Endothelial cell of umbilical vein (primary cell): ENCODE data around the gene CLTCL1. TPM values are rescaled to one million over a fixed set of nuclear protein-coding genes. Genes with fewer than 3 reads are reported as not detected.

ENCODE experiments used
- BruUV-seq: library from RNA; stranded (reverse); fragments of 400-500 nt; replicated peaks from 2 replicates; lab custom pipeline; 2021; lab: Mats Ljungman, UMichigan
- CTCF ChIA-PET: fragments of 300-600, 350-600 bp; sonication (Branson Sonifier 250); formaldehyde crosslinking; loops from one replicate; lab custom pipeline; 2021; ENCODE audit warnings: antibody characterized with exemption, inconsistent platforms; lab: Charles Lee
- POLR2A ChIA-PET: fragments of 300-600, 350-600 bp; sonication (Branson Sonifier 250); formaldehyde crosslinking; loops from one replicate; lab custom pipeline; 2021; ENCODE audit warnings: antibody characterized with exemption, inconsistent platforms; lab: Charles Lee
- DNase-seq: peaks from one replicate; pipeline ENCODE4 v3.0.0-alpha.2; 2011; ENCODE audit warnings: low read depth, low spot score
- FAIRE-seq: peaks from 2 replicates; lab custom pipeline; 2011; peaks lifted over from hg19 to GRCh38; lab: Jason Lieb, UNC
- H2AFZ ChIP-seq: 2 replicates; pipeline ENCODE4 v1.6.0; 2012; ENCODE audit warnings: low read depth, low read length, control low read depth, inconsistent platforms
- H3K27ac ChIP-seq: 2 replicates; pipeline ENCODE4 v1.5.1; 2011; ENCODE audit warnings: low read depth, mild to moderate bottlenecking, control low read depth, low read length, moderate library complexity; ENCODE audit not compliant: insufficient read depth
- H3K27me3 ChIP-seq, 2 experiments: 2 replicates each; pipeline versions ENCODE4 v1.6.0 to v1.6.1; 2011; ENCODE audit warnings: low read length in 2 of 2, mixed read lengths in 1 of 2; ENCODE audit not compliant: control insufficient read depth in 2 of 2, insufficient read depth in 2 of 2
- H3K36me3 ChIP-seq, 2 experiments: 2 replicates in 1 of 2; 3 replicates in 1 of 2; pipeline ENCODE4 v1.5.1; 2011; ENCODE audit warnings: low read length in 2 of 2, mild to moderate bottlenecking in 1 of 2, moderate library complexity in 1 of 2; ENCODE audit not compliant: control insufficient read depth in 2 of 2, insufficient read depth in 2 of 2; ENCODE audit errors: extremely low read depth in 1 of 2
- H3K4me1 ChIP-seq: 3 replicates; pipeline ENCODE4 v1.5.1; 2011; ENCODE audit warnings: mild to moderate bottlenecking, low read length; ENCODE audit not compliant: control insufficient read depth, insufficient read depth; ENCODE audit errors: extremely low read depth
- H3K4me2 ChIP-seq: 2 replicates; pipeline ENCODE4 v1.6.1; 2011; ENCODE audit warnings: low read length, control low read depth, mixed read lengths; ENCODE audit not compliant: insufficient read depth
- H3K4me3 ChIP-seq, 3 experiments: fragments of 200-600 bp in 1 of 3; sonication (generic), shearing (Covaris generic) in 1 of 3; replicated peaks in 1 of 3; 2 replicates each; pipeline ENCODE4 v1.5.1; 2011 to 2016; ENCODE audit warnings: control low read depth in 3 of 3, low read length in 3 of 3, mild to moderate bottlenecking in 2 of 3, inconsistent platforms in 1 of 3, low read depth in 1 of 3, moderate library complexity in 1 of 3; ENCODE audit not compliant: insufficient read depth in 1 of 3
- H3K79me2 ChIP-seq: 2 replicates; pipeline ENCODE4 v1.6.0; 2012; ENCODE audit warnings: low read length, inconsistent platforms; ENCODE audit not compliant: control insufficient read depth, insufficient read depth
- H3K9ac ChIP-seq: replicated peaks from 2 replicates; pipeline ENCODE3; 2011; ENCODE audit warnings: low read length, control low read depth; ENCODE audit not compliant: insufficient read depth; ENCODE audit errors: extremely low read depth
- H3K9me1 ChIP-seq: replicated peaks from 3 replicates; pipeline ENCODE4 v1.6.0; 2011; ENCODE audit warnings: mild to moderate bottlenecking, low read length; ENCODE audit not compliant: control insufficient read depth, insufficient read depth; ENCODE audit errors: extremely low read depth
- H3K9me3 ChIP-seq: replicated peaks from 2 replicates; pipeline ENCODE4 v1.5.1; 2012; ENCODE audit warnings: low read length, inconsistent platforms; ENCODE audit not compliant: control insufficient read depth, insufficient read depth
- H4K20me1 ChIP-seq: replicated peaks from 2 replicates; pipeline ENCODE3; 2011; ENCODE audit warnings: mild to moderate bottlenecking, low read length; ENCODE audit not compliant: control insufficient read depth, insufficient read depth; ENCODE audit errors: extremely low read depth
- EZH2 ChIP-seq: IDR thresholded peaks from 2 replicates; pipeline ENCODE4 v1.6.1; 2012; ENCODE audit warnings: borderline replicate concordance, low read depth, mild to moderate bottlenecking, moderate library complexity, low read length, inconsistent platforms; ENCODE audit not compliant: severe bottlenecking
- FOS ChIP-seq: IDR thresholded peaks from 2 replicates; pipeline ENCODE4 v1.6.1; 2011; ENCODE audit warnings: mild to moderate bottlenecking, low read length, moderate library complexity, borderline replicate concordance; ENCODE audit not compliant: insufficient read depth
- GATA2 ChIP-seq: IDR thresholded peaks from 2 replicates; pipeline ENCODE4 v1.7.0; 2011; ENCODE audit warnings: low read depth, mild to moderate bottlenecking, moderate library complexity, mixed read lengths, low read length; ENCODE audit not compliant: insufficient read length, insufficient read depth
- JUN ChIP-seq: IDR thresholded peaks from 2 replicates; pipeline ENCODE4 v1.6.1; 2011; ENCODE audit warnings: borderline replicate concordance, low read depth; ENCODE audit not compliant: insufficient read length, insufficient read depth
- MAX ChIP-seq: IDR thresholded peaks from 2 replicates; pipeline ENCODE4 v1.6.1; 2011; ENCODE audit not compliant: insufficient read depth, insufficient read length
- MYC ChIP-seq: IDR thresholded peaks from one replicate; pipeline ENCODE4 v1.6.1; 2011; ENCODE audit warnings: mild to moderate bottlenecking, low read depth, low read length
- POLR2A ChIP-seq: IDR thresholded peaks from 2 replicates; pipeline ENCODE4 v1.6.1; 2012; ENCODE audit warnings: low read depth, mild to moderate bottlenecking, control low read depth, low read length
- POLR2AphosphoS5 ChIP-seq: IDR thresholded peaks from 2 replicates; pipeline ENCODE4 v1.6.1; 2012; ENCODE audit warnings: low read depth, mild to moderate bottlenecking, control low read depth, low read length, moderate library complexity; ENCODE audit not compliant: insufficient read depth
- dilution Hi-C: fragments of 300-500 bp; cut with MboI; formaldehyde crosslinking; loops from one replicate; pipeline ENCODE4 v1.15.0; 2019; ENCODE audit warnings: low sequenced_read_pairs; ENCODE audit not compliant: extremely low pct_ligation_motif_present
- intact Hi-C: fragments of 100-400 bp; cut with micrococcal nuclease; formaldehyde crosslinking; loops from one replicate; pipeline ENCODE4 v1.10.0; 2022
- polyA plus RNA-seq, 4 experiments: library from polyadenylated mRNA; depleted of rRNA in 3 of 4; stranded (reverse) in 3 of 4; unstranded in 1 of 4; fragments of >200 nt; gene quantifications; 2 replicates each; pipeline versions ENCODE4 v1.2.1 to v1.2.3, GENCODE V29; 2011 to 2012; ENCODE audit warnings: missing spikeins in 1 of 4
- total RNA-seq: library from RNA; stranded (reverse); gene quantifications from 2 replicates; pipeline ENCODE4 v1.2.3, GENCODE V29; 2021
- TF ChIP-seq, protein P1 (sequence below), 2 donors: IDR thresholded peaks; 1 replicate in 1 of 2; 2 replicates in 1 of 2; pipeline ENCODE4 v1.5.1; 2011; ENCODE audit warnings: low read length in 2 of 2, mild to moderate bottlenecking in 2 of 2, moderate library complexity in 2 of 2, control low read depth in 1 of 2, inconsistent platforms in 1 of 2, low read depth in 1 of 2; ENCODE audit not compliant: insufficient read depth in 1 of 2; ENCODE audit errors: extremely low read depth in 1 of 2

CLTCL1 gene
- total and polyA plus RNA-seq, 2 donors (not counting 3 experiments of a cell fraction or from before 2014, with no cell fraction given): 5.0 to 6.2 TPM

GRCh38 chr22:19187716-19188563 is 103.6 kb downstream of the CLTCL1 start:
- DNase-seq (no peak), FAIRE-seq (no peak)
- Histone ChIP-seq H3K27ac (no peak overlapping the region), H3K4me1 (no peaks in the 10 kb centered on the region), H3K9me3 (no peaks in the 10 kb centered on the region), H3K79me2 (no peaks in the 10 kb centered on the region), H3K4me3 (no peak overlapping the region), H2AFZ (no peak overlapping the region), H3K36me3 (no peaks in the 10 kb centered on the region), H3K9ac (no peak overlapping the region), H3K4me2 (no peak overlapping the region), H3K27me3 (no peaks in the 10 kb centered on the region), H3K9me1 (no peaks in the 10 kb centered on the region), H4K20me1 (no peaks in the 10 kb centered on the region)
- ChIA-PET CTCF (interaction anchor here (0.5 to 1.6 kb wide), 3 partner anchors 8 to 18 kb away, joined by 3 to 4 read pairs (median 3); partner anchors contain the start of gene SLC25A1), POLR2A (no interaction called here)
- TF ChIP-seq POLR2AphosphoS5 (no peak), JUN (no peak), GATA2 (no peak), EZH2 (no peak), FOS (no peak), MYC (no peak), POLR2A (no peak), MAX (no peak)
- TF ChIP-seq, protein P1, sequence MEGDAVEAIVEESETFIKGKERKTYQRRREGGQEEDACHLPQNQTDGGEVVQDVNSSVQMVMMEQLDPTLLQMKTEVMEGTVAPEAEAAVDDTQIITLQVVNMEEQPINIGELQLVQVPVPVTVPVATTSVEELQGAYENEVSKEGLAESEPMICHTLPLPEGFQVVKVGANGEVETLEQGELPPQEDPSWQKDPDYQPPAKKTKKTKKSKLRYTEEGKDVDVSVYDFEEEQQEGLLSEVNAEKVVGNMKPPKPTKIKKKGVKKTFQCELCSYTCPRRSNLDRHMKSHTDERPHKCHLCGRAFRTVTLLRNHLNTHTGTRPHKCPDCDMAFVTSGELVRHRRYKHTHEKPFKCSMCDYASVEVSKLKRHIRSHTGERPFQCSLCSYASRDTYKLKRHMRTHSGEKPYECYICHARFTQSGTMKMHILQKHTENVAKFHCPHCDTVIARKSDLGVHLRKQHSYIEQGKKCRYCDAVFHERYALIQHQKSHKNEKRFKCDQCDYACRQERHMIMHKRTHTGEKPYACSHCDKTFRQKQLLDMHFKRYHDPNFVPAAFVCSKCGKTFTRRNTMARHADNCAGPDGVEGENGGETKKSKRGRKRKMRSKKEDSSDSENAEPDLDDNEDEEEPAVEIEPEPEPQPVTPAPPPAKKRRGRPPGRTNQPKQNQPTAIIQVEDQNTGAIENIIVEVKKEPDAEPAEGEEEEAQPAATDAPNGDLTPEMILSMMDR (IDR thresholded peaks at IDR 0.05; ENCODE audit: extremely low read depth in 1 of 2, insufficient read depth in 1 of 2, low read depth in 1 of 2, low read length in 2 of 2): no peak
- no TSS peak for BruUV-seq
- dilution Hi-C loops: no loop called here
- intact Hi-C loops: no loop called here
